Midbrain (tissue), 1 donor: ENCODE measurements around the gene NMRAL1.

Experiments
- DNase-seq: peaks from one replicate; lab custom pipeline; 2025; lab: John Stamatoyannopoulos, UW

Gene NMRAL1

DNA sequence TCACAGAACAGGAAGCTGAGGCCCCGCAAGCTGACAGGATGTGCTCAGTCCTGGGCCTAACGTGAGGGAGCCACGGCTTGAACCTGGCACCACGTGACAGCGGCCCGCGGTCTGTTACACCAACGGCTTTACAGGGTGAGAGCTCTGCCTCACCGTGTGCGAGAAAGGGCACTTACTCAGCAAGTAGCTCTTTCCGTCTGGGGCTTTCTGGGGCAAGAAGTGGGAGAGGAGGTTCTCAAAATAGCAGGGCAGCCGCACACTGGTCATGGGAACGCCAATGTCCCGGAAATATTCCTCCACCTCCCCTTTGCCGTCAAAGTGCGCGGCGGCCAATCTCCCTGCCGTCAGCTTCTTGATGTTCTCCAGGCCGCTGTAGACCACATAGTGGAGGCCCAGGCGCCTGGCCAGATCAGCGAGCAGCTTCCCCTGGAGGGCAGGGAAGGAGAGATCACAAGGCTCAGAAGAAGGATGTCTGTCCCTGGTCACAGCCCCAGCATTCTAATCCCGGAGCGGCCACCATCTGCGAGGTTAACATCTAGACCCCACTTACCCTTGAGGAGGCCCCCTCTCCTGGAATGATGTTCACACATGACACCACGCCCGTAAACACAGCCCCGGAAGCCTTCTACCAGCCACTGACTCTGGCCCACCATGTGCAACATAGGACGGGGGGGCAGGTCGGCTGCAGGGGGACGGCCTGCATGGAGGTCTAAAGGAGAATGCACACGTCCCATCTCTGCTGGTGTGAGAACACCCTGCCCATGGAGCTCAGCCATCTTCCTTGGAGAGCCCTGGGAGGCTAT lies 8.2 kb downstream of the NMRAL1 start:
- no peak for DNase-seq

DNA sequence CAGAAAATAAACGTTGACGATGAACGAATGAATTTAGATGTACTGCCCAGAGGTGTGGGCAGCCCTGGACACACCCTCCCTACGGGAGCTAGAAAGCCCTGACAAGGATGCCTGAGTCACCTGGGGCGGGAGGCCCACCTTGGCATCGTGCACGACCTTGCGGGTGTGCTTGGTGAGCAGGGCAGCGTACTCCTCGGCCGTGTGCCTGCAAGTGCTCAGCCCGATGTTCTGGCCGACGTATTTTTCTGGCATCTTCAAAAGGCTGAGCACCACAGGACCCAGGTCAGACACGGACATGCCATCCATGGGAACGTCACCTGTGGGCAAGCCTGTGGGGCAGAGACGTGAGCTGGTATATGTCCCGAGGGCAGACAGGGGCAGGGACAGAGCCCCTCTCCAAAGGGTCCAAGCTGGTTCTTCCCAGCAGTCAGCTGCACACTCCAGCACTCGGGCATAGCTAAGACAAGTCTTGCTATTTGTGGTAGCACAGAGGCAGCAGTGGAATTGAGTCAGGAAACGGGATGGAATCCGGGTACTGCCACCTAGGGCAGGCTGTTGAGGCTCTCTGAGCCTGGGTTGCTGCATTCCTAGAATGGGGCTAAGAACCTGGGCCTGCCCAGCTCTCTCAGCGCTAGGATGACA lies 10.8 kb downstream of the NMRAL1 start:
- no peak for DNase-seq

DNA sequence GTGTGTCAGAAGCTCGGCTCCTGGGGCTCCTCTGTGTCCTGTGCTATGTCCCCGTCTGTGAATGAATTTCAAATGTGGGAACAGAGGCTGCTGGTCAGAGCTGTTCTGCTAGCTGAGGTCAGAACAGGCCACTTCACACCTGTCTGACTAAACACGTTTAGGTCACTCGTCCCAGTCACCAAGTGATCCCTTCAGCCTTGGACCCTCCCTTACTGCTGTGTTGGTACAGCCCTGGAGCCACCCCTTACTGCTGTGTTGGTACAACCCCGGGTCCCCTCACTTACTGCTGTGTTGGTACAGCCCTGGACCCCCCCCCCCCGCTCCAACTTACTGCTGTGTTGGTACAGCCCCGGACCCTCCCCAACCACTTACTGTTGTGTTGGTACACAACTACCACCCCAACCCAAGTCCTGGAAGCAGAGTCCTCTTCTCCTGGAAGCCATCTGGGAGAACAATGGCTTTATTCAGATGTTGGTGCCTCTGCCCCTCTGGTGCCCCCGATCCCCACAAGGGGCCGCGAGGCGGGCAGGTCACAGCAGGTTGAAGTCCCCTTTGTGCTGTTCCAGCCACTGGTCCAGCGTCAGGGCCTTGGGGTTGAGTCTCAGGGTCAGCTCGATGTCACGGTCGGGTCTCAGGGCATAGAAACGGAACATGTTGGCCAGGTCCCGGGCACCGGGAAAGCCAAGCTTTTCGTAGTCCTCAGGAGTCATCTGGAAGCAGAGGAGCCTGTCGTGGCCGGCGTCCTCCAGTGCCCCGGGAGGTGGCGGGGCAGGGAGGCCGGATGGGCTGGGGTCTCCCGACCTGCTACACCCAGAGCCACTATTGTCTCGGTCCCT lies 13.0 kb downstream of the NMRAL1 start:
- DNase-seq: peak; percentile 13

DNA sequence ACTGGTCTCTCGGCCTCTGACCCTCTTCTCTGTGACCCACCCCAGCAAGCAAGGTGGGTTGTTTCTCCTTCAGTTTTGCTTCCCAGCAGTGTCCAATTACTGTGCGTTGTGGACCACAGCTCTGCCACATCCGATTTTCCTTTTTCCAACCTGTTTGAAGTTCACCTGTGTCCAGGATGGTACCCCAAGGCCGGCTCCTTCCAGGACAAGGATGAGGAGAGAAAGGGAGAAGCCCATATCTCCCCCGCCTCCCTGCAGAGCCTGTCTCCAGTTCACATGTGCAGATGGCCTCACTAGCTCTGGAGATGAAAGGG lies 13.5 kb downstream of the NMRAL1 start:
- no peak for DNase-seq

DNA sequence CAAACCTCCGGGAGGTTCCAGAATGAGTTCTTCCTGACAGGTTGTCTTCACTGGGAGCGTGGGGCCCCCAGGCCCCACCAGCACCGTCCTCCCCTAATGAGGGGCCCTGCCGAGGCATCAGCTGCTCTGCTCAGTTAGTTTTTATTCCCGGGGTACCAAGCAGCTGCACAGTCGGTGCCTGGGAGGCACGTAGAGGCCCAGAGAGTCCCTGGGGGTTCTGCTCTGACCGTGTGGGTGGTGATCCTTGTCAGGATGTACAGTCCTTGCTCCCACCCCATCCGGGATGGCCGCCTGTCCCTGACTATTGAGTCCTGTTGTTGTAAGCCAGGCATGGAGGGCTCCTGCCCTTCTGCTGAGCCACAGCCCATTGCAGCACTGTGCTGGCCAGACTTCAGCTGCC lies 18.5 kb downstream of the NMRAL1 start:
- DNase-seq: no peak

DNA sequence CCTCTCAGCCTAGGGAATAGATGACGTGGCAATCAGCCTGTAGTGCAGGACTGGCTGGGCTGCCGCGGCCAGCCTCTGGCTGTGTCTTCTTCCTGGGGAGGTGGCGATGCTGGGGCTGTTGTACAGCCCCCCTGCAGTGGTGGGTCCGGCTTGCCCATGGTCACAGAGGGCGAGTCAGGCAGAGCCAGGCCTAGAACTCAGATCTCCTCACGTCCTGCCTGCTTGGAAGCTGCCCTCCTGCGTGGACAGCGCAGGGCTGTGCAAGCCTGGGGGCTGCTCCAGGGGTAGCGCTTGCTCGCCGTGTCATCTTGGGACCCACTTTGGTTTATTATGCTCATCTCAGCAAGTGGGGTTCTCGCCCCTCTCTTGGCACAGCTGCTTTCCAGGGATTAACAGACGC lies 19.3 kb downstream of the NMRAL1 start:
- DNase-seq: no peak

DNA sequence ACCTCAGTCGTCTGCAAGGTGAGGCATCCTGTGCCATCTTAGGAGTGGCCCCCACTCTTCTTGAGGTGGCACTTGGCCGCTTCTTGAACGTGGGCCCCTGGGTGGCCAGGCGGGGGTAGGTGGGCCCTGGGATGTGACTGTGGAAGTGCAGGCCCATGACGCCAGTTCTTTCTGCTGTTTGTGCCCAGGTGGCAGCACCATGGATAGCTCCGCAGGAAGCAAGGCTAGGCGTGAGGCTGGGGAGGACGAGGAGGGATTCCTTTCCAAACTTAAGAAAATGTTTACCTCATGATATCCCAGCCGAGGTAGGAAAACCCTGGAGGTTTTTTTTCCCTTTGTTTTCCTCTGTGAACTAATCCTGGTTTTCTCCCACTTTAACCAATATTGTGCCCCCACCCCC lies 19.8 kb downstream of the NMRAL1 start:
- DNase-seq: no peak

DNA sequence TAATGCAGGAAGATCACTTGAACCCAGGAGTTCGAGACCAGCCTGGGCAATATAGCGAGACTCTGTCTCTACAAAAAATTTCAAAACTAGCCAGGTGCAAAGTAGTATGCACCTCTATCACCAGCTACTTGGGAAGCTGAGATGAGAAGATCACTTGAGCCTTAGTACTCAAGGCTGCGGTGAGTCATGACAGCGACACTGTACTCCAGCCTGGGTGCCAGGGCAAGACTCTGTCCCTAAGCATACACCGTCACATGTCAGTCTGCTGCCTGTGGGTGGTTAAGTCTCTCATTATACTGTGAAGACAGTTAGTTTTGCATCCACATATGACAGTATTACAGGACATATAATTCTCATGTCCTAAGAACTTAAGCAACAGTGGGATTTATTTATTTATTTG lies 21.8 kb downstream of the NMRAL1 start:
- no peak for DNase-seq

DNA sequence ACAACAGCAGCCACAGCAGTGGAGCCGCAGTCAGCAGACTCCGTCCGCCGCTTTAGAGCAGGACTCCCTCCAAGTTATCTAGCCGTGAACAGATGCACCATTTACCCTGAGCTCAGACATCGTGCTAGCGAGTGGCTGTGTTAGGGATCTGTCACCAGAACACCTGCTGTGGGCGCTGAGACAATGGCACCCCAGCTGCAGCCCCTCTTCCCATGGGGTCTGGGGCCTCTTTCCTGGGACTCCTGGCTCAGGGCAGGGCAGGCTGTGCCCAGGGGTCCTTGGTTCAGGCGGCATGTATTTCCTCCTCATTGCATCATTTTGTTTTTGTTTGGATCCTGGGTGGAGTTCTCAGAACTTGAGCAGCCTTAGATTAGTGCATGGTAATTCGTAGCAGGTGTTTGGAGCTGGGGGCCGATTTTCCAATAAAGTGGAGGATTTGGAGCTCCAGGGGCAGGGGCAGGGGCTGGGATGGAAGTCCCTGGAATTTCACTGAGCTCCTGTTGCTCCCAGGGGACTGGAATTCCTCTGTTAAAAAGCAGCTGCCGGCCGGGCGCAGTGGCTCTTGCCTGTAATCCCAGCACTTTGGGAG lies 23.4 kb downstream of the NMRAL1 start:
- no peak for DNase-seq

DNA sequence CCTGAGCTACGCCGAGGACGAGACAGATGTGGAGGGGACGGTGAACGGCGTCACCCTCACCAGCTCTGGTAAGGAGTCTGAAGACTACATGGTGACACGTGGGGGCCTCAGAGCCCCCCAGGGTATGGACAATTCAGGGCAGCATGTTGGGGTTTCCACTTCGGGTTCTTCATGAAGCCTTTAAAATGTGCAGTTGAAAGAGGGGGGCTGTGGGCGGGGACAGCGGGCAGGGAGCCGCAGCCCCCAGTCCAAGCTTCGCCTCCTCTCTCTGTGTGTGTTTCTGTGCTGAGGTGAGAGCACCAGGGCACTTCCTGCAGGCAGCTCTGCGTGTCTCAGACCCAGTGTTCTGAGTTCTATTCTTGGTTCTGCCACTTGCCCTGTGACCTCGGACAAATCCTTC lies 24.0 kb downstream of the NMRAL1 start:
- DNase-seq: no peak

DNA sequence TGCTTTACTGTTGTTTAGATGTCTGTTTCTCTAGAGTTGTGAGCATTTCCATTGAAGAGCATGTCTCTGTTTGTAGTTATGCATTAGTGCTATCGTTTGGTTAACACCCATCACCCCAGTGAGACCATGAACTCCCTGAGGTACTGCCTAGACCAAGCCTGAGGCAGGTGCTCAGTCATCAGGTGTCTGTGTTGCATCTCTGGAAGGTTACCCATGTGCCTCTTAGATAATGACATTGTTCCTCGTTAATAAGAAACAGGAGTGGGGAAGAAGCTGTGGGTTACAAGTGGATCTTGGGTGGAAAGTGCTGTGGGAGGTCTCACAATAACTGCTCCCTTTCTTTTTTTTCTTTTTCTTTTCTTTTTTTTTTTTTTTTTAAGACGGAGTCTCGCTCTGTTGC lies 30.4 kb downstream of the NMRAL1 start:
- DNase-seq: no peak

DNA sequence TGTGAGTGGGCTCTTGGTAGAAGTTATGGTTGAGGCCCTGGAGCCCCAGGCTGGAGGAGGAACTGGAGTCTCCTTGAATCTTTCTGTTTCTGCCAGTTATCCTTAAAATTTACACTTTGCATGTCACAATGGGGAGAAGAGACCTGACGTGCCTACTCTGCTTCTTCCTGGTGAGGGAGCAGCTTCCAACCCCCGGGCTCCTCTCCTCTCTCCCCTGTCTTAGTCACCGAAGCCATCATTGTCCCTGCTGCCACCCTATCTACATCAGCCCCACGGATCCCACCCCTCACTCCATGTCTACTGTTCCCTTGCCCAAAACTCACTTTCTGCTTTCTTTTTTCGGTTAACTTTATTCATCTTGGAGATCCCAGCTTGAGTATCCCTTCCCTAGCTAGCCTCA lies 31.2 kb downstream of the NMRAL1 start:
- DNase-seq: no peak

DNA sequence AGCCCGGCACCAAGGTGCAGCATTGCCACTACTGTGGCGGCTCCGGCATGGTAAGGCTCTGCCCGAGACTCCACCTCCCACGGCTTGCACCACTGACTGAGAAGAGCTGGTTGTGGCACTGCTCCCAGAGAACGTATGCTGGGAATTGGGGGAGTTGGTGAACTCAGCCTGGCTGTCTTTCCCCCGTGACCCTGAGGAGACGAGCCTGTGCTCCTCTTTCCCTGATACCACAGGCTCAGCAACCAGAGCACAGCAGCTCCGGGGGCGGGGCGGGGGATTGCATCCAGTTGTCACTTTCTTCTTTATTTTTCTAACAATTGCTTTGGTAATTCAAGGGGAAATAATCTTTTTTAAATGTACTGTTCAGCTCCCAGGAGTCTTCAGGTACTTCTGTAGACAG lies 32.1 kb downstream of the NMRAL1 start:
- DNase-seq: no peak

DNA sequence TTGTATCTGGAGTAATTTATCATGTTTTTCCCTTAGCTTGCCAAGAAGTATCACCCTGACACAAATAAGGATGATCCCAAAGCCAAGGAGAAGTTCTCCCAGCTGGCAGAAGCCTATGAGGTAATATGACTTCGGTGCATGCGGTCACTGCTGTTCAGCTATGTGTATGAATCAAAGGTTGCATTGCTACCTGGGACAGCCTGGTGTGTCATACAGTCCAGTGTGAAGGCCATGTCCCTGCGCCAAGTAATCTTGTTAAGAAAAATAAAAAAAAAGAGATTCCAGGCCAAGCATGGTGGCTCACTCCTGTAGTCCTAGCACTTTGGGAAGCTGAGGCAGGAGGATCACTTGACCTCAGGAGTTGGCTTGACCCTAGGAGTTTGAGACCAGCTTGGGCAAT lies 37.1 kb downstream of the NMRAL1 start:
- DNase-seq: no peak

DNA sequence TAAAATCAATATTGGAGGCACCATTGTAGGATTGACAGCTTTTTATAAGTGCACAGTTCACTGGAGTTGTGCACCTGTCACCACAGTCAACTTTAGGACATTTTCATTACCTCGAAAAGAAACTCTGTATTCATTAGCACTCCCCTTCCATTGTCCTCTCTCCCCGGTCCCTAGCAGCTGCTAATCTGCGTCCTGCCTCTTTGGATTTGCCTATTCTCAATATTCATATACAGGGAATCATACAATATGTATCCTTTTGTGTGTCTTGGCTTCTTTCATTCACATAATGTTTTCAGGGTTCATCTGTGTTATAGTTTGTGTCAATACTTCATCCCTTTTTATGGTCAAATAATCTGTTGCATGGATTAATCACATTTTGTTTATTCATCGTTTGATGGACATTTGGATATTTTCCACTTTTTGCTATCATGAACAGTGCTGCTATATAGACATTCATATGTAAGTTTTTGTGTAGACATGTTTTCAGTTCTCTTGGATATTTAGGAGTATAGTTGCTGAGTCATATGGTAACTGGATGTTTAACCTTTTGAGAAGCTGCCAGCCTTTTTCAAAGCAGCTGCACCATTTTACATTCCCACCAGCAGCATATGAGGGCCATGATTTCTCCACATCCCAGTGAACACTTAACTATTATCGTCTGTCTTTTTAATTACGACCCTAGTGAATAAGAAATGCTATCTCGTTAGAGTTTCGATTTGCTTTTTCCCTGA lies 38.9 kb downstream of the NMRAL1 start:
- DNase-seq: no peak

DNA sequence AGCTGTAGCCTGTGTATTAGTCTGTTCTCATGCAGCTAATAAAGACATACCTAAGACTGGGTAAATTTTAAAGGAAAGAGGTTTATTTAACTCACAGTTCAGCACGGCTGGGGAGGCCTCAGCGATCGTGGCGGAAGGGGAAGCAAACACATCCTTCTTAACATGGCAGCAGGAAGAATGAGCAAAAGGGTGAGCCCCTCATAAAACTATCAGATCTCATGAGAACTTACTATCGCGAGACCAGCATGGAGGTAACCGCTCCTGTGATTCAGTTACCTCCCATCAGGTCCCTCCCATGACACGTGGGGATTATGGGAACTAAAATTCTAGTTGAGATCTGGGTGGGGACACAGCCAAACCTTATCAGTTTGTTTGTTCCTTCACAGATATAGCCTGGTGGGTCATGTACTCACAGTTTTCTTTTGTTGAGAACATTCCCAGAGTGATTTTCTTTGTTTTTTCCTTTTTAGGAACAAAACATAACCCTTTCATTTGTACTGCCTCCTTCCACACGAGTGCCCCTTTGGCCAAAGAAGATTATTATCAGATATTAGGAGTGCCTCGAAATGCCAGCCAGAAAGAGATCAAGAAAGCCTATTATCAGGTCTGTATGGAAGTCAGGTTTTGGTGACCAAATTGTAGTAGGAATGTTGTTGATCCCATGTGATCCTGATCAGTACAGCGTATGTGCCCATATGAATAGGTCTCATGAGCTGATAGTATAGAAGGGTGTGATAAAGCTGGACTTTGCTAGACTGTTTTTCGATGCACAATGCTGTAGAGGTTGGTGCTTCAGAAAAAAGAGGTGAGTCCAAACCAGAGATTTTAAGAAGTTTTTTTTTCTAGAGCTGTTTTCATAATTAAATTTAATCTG lies 40.3 kb downstream of the NMRAL1 start:
- no peak for DNase-seq

DNA sequence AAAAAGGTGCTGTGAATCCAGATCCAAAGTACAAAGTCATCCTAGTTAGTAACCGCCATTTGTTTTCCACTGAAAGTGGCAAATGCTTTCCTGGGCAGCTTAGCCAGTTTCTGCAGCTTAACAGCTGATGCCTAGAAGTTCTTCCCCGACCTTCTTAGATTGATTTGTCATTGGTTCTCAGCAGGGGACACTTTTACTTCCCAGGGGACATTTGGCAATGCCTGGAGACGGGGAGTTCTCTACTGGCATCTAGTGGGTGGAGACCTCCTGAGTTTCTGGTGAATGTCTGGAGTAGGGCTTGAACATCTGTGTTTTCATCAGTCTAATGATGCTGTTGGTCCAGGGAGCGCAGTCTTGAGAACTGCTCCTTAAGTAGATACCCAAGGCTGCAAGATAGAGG lies 41.2 kb downstream of the NMRAL1 start:
- no peak for DNase-seq

DNA sequence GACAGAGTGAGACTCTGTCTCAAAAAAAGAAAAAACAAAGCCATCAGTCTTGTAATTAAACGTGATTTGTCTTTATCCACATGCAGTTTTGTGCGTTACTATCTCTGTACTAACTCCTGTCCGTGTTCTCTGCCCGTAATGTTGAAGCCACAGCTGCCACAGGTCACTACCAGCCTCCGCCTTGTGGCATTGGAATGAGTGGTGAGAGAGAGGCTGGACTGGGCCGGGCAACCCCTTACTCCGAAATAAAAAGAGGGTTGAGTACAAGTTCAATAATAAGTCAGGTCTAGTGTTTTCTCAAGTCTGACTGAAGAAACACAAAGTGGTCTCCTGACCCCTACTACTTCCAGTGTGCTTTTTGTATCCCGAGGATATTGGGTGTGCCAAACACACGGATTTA lies 43.4 kb downstream of the NMRAL1 start:
- no peak for DNase-seq

DNA sequence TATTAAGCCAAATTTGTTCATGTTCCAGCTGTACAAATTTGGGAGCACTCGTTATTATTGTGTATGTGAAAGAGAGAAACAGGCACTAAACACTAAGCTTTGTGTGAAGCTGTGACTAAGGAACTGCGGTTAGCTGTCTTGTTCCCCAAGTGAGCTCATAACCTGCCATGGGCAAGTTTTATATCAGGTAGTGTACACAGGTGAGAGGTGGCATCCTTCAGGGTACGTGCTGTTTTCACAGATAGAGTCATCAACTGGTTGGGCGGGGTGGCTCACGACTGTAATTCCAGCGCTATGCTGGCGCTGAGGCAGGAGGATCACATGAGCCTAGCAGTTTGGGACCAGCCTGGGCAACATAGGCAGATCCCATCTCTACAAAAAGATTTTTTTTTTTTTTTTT lies 45.9 kb downstream of the NMRAL1 start:
- DNase-seq: no peak

DNA sequence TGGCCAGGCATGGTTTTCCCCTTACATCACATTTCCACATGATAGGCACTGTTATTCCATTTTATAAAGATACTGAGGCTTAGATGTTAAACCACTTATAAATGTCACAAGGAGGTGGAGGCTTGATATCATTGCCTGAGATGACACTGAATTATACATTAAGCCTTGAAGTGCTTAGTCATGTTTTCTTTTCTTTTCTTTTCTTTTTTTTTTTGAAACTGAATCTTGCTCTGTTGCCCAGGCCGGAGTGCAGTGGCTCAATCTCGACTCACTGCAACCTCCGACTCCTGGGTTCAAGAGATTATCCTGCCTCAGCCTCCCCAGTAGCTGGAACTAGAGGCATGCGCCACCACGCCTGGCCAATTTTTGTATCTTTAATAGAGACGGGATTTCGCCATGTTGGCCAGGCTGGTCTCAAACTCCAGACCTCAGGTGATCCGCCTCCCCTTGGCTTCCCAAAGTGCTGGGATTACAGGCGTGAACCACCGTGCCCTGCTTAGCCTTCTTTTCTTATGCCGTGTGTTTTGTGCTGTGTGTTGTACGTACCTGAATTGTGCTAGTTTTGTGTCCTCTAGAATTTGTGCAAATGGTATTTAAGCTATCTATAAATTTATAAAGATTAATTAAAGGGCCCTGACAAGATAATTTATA lies 47.6 kb downstream of the NMRAL1 start:
- no peak for DNase-seq
